Neural cell (in vitro differentiated cells): ENCODE results near the gene PCBP4. TPM values are rescaled to one million over a fixed set of nuclear protein-coding genes. Genes with fewer than 3 reads are reported as not detected.

Source experiments
- H2AFZ ChIP-seq: fragments of 200-600, 300-800 bp; sonication (generic), shearing (Covaris generic); 2 replicates; pipeline ENCODE4 v1.6.0; 2014; ENCODE audit warnings: low read depth, mild to moderate bottlenecking, antibody characterized with exemption, low read length, moderate library complexity
- H3F3A ChIP-seq: fragments of 200-600 bp; shearing (Covaris generic); 2 replicates; pipeline ENCODE4 v1.6.1; 2016; ENCODE audit warnings: mild to moderate bottlenecking, moderate library complexity, mixed read lengths, antibody characterized with exemption, low read length; ENCODE audit not compliant: insufficient read depth, poor library complexity, severe bottlenecking
- H3K27ac ChIP-seq: fragments of 200-600, 300-800 bp; sonication (generic), shearing (Covaris generic); 2 replicates; pipeline ENCODE4 v1.5.1; 2014; ENCODE audit warnings: mild to moderate bottlenecking, low read length, moderate library complexity
- H3K27me3 ChIP-seq: fragments of 300-800, 200-600 bp; sonication (generic), shearing (Covaris generic); 2 replicates; pipeline ENCODE4 v1.6.0; 2014; ENCODE audit warnings: mild to moderate bottlenecking, low read depth, low read length, moderate library complexity; ENCODE audit not compliant: insufficient read depth
- H3K36me3 ChIP-seq: fragments of 300-800, 200-600 bp; sonication (generic), shearing (Covaris generic); 2 replicates; pipeline ENCODE4 v1.5.1; 2014; ENCODE audit warnings: mild to moderate bottlenecking, antibody characterized with exemption, low read length, moderate library complexity; ENCODE audit not compliant: insufficient read depth
- H3K4me2 ChIP-seq: fragments of 300-800, 200-600 bp; sonication (generic), shearing (Covaris generic); 2 replicates; pipeline ENCODE4 v1.6.0; 2014; ENCODE audit warnings: mild to moderate bottlenecking, low read length
- H3K4me3 ChIP-seq: fragments of 300-800, 200-600 bp; sonication (generic), shearing (Covaris generic); 2 replicates; pipeline ENCODE4 v1.5.1; 2014; ENCODE audit warnings: mild to moderate bottlenecking, low read length, moderate library complexity
- H3K79me2 ChIP-seq: fragments of 200-600 bp; shearing (Covaris generic); replicated peaks from 2 replicates; pipeline ENCODE4 v1.6.0; 2014; ENCODE audit warnings: mild to moderate bottlenecking, low read length, moderate library complexity; ENCODE audit not compliant: insufficient read depth
- H3K9ac ChIP-seq: fragments of 300-800, 200-600 bp; sonication (generic), shearing (Covaris generic); 2 replicates; pipeline ENCODE4 v1.6.1; 2016; ENCODE audit warnings: mild to moderate bottlenecking, low read length, mixed read lengths
- H3K9me2 ChIP-seq: fragments of 200-600 bp; shearing (Covaris generic); 2 replicates; pipeline ENCODE4 v1.6.1; 2016; ENCODE audit warnings: mild to moderate bottlenecking, low read length, mixed read lengths; ENCODE audit not compliant: insufficient read depth
- H3K9me3 ChIP-seq: fragments of 200-600, 300-800 bp; sonication (generic), shearing (Covaris generic); 2 replicates; pipeline ENCODE4 v1.6.1; 2016; ENCODE audit warnings: mild to moderate bottlenecking, mixed run types, low read length, moderate library complexity, mixed read lengths
- H4K20me1 ChIP-seq: fragments of 200-600 bp; shearing (Covaris generic); 2 replicates; pipeline ENCODE4 v1.6.1; 2016; ENCODE audit warnings: mild to moderate bottlenecking, mixed run types; ENCODE audit not compliant: insufficient read depth
- EP300 ChIP-seq: fragments of 450-650 bp; conservative IDR thresholded peaks from 2 replicates; pipeline ENCODE4 v1.6.1; 2014; ENCODE audit warnings: antibody characterized with exemption, mild to moderate bottlenecking, moderate library complexity; ENCODE audit not compliant: poor library complexity, severe bottlenecking
- EZH2 ChIP-seq: fragments of 200-600, 300-800 bp; shearing (Covaris generic), sonication (generic); IDR thresholded peaks from 2 replicates; pipeline ENCODE4 v1.6.1; 2014; ENCODE audit warnings: antibody characterized with exemption, low read length, borderline replicate concordance, mild to moderate bottlenecking; ENCODE audit not compliant: insufficient read depth, poor library complexity, severe bottlenecking
- MXI1 ChIP-seq: fragments of 450-650 bp; conservative IDR thresholded peaks from 2 replicates; pipeline ENCODE4 v1.6.1; 2014; ENCODE audit warnings: antibody characterized with exemption, mild to moderate bottlenecking; ENCODE audit not compliant: poor library complexity, severe bottlenecking
- POLR2AphosphoS5 ChIP-seq: IDR thresholded peaks from 2 replicates; pipeline ENCODE4 v1.6.1; 2012
- RAD21 ChIP-seq: fragments of 450-650 bp; conservative IDR thresholded peaks from 2 replicates; pipeline ENCODE4 v1.6.1; 2014; ENCODE audit warnings: antibody characterized with exemption, mild to moderate bottlenecking, moderate library complexity
- SMC3 ChIP-seq: fragments of 450-650 bp; conservative IDR thresholded peaks from 2 replicates; pipeline ENCODE4 v1.6.1; 2014; ENCODE audit warnings: antibody characterized with exemption, mild to moderate bottlenecking, moderate library complexity; ENCODE audit not compliant: poor library complexity
- TAF1 ChIP-seq: IDR thresholded peaks from 2 replicates; pipeline ENCODE4 v1.6.1; 2012; ENCODE audit warnings: low read depth
- polyA plus RNA-seq: library from polyadenylated mRNA; depleted of rRNA; stranded (reverse); fragments of >200 nt; gene quantifications from 2 replicates; pipeline ENCODE4 v1.2.3, GENCODE V29; 2014
- TF ChIP-seq, protein P1 (sequence below): IDR thresholded peaks from 2 replicates; pipeline ENCODE4 v1.6.1; 2012; ENCODE audit warnings: borderline replicate concordance
- TF ChIP-seq, protein P2 (sequence below): fragments of 450-650 bp; IDR thresholded peaks from 2 replicates; pipeline ENCODE4 v1.5.1; 2014; ENCODE audit warnings: antibody characterized with exemption, mild to moderate bottlenecking, moderate library complexity; ENCODE audit not compliant: poor library complexity, severe bottlenecking

Gene PCBP4
- polyA plus RNA-seq, 1 donor from 2014 or later = 251 TPM

DNA sequence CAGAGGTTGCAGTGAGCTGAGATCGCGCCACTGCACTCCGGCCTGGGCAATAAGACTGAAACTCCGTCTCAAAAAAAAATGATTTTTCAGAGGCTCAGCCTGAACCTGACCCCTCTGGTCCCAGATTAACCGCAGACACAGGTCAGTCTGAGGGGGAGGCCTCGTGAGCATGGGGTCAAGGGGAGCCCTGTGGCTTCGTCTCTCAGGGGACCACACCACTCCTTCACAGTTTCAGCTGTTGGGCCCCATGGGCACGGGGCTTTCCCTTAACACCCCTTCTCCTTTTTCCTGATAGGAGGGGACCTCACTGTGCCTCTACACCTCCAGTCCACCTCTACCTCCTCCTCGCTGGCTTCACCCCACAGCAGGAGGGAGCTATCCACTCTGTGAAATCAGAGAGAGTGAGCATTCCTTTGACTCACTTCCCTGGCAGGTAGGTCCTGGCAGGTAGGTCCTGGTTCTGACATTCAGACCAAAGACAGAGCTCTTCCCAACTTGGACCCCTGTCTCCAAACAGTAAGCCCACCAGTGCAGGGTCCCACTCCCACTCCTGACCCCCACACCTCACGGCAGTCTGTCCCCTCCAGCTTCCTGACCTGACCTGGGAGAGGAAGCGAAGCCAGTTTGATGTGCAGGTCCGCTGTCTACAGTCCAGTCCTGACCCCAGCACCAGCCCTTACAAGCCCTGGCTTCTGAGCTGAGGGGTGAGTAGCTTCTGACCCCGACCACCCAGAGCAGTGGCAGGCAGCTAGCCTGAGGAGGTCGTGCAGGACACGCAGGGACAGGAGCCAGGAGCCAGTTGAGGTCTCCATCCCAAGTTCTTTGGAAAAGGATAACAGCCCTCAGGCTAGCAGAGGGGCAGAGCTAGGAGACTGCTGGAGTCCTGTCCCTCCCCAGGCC lies 34.5 kb downstream of the PCBP4 start:
- Histone ChIP-seq H3K27ac (no peak overlapping the region), H3K27me3 (no peaks in the 10 kb centered on the region), H3K79me2 (no peaks in the 10 kb centered on the region), H3K9me2 (no peaks in the 10 kb centered on the region), H3K4me2 (no peak overlapping the region), H4K20me1 (no peaks in the 10 kb centered on the region), H3K4me3 (no peak overlapping the region), H3K36me3 (no peaks in the 10 kb centered on the region), H2AFZ (no peak overlapping the region), H3K9me3 (no peaks in the 10 kb centered on the region), H3F3A (no peaks in the 10 kb centered on the region), H3K9ac (no peak overlapping the region)
- no peak for TF ChIP-seq RAD21
- no peak for TF ChIP-seq TAF1
- TF ChIP-seq SMC3 = no peak
- TF ChIP-seq MXI1 = no peak
- TF ChIP-seq, protein P1, sequence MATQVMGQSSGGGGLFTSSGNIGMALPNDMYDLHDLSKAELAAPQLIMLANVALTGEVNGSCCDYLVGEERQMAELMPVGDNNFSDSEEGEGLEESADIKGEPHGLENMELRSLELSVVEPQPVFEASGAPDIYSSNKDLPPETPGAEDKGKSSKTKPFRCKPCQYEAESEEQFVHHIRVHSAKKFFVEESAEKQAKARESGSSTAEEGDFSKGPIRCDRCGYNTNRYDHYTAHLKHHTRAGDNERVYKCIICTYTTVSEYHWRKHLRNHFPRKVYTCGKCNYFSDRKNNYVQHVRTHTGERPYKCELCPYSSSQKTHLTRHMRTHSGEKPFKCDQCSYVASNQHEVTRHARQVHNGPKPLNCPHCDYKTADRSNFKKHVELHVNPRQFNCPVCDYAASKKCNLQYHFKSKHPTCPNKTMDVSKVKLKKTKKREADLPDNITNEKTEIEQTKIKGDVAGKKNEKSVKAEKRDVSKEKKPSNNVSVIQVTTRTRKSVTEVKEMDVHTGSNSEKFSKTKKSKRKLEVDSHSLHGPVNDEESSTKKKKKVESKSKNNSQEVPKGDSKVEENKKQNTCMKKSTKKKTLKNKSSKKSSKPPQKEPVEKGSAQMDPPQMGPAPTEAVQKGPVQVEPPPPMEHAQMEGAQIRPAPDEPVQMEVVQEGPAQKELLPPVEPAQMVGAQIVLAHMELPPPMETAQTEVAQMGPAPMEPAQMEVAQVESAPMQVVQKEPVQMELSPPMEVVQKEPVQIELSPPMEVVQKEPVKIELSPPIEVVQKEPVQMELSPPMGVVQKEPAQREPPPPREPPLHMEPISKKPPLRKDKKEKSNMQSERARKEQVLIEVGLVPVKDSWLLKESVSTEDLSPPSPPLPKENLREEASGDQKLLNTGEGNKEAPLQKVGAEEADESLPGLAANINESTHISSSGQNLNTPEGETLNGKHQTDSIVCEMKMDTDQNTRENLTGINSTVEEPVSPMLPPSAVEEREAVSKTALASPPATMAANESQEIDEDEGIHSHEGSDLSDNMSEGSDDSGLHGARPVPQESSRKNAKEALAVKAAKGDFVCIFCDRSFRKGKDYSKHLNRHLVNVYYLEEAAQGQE = no peak
- TF ChIP-seq EZH2 = no peak
- no peak for TF ChIP-seq EP300
- TF ChIP-seq, protein P2, sequence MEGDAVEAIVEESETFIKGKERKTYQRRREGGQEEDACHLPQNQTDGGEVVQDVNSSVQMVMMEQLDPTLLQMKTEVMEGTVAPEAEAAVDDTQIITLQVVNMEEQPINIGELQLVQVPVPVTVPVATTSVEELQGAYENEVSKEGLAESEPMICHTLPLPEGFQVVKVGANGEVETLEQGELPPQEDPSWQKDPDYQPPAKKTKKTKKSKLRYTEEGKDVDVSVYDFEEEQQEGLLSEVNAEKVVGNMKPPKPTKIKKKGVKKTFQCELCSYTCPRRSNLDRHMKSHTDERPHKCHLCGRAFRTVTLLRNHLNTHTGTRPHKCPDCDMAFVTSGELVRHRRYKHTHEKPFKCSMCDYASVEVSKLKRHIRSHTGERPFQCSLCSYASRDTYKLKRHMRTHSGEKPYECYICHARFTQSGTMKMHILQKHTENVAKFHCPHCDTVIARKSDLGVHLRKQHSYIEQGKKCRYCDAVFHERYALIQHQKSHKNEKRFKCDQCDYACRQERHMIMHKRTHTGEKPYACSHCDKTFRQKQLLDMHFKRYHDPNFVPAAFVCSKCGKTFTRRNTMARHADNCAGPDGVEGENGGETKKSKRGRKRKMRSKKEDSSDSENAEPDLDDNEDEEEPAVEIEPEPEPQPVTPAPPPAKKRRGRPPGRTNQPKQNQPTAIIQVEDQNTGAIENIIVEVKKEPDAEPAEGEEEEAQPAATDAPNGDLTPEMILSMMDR = no peak
- TF ChIP-seq POLR2AphosphoS5 = no peak

DNA sequence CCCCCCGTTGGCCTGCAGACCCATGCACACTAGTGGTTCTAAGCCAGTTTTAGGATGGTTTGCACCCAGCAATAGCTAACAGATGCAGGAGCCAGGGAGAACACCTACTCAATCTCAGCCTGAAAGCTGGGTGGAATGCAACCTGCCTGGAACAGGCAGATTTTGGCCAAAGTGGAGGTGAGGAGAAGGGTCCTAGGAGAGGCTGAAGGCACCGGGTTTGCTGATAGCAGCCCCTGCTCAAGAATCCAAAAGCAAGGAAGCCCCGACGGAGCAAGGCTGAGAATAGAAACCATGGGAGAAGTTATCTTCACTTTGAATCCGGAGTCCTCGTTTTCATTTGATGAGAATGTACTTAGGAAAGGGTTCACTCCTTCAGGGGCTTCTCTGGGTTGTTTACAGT lies 35.5 kb downstream of the PCBP4 start:
- Histone ChIP-seq H3K36me3 (no peaks in the 10 kb centered on the region), H4K20me1 (no peaks in the 10 kb centered on the region), H3K4me3 (no peak overlapping the region)

More for the DNA sequence above, 35.5 kb downstream of the PCBP4 start:
- H3K9me2 ChIP-seq = no peaks in the 10 kb centered on the region
- no peaks in the 10 kb centered on the region for H3F3A ChIP-seq
- no peaks in the 10 kb centered on the region for H3K9me3 ChIP-seq
- no peak for TF ChIP-seq MXI1
- TF ChIP-seq, protein P1 = no peak
- TF ChIP-seq EZH2 = no peak
- TF ChIP-seq SMC3 = no peak
- TF ChIP-seq RAD21 = no peak
- no peak for TF ChIP-seq POLR2AphosphoS5
- TF ChIP-seq TAF1 = no peak
- TF ChIP-seq, protein P2 = no peak
- TF ChIP-seq EP300 = no peak
- H2AFZ ChIP-seq = no peak overlapping the region
- no peaks in the 10 kb centered on the region for H3K27me3 ChIP-seq
- no peak overlapping the region for H3K27ac ChIP-seq
- H3K79me2 ChIP-seq = no peaks in the 10 kb centered on the region
- no peak overlapping the region for H3K9ac ChIP-seq
- no peak overlapping the region for H3K4me2 ChIP-seq
